ENCODE results near the gene SLC6A1.

GRCh38 chr3:10973046-10973595 is 19.4 kb upstream of the SLC6A1 start:
- TF ChIP-seq CTCF (IDR thresholded peaks at IDR 0.05) (no peak), RAD21 (conservative IDR thresholded peaks at IDR 0.05 in 1 of 2, IDR thresholded peaks at IDR 0.05 in 1 of 2) (peak in 1 of 2 experiments; percentile 18; a peak in 1 of 5 replicates), BHLHE40 (IDR thresholded peaks at IDR 0.05; ENCODE audit: low read depth, low read length) (no peak), PHF8 (IDR thresholded peaks at IDR 0.05; ENCODE audit: borderline replicate concordance, low read depth) (no peak), HDAC2 (IDR thresholded peaks at IDR 0.05) (no peak), CHD4 (IDR thresholded peaks at IDR 0.05; ENCODE audit: borderline replicate concordance) (no peak), RFX5 (IDR thresholded peaks at IDR 0.05) (no peak), MAX (IDR thresholded peaks at IDR 0.05) (no peak)

All from A549 (cell line).